HEK293 (cell line): ENCODE results near the gene SERP1.
A peak's percentile ranks its signal among the peaks of the same experiment; 100 is the strongest.

ENCODE experiments used
- ELK4 ChIP-seq: IDR thresholded peaks from 2 replicates; pipeline ENCODE4 v1.6.1; 2011; ENCODE audit warnings: mild to moderate bottlenecking, low read depth, low read length, borderline replicate concordance
- TCF7L2 ChIP-seq: IDR thresholded peaks from 2 replicates; pipeline ENCODE4 v1.6.1; 2011; ENCODE audit warnings: low read depth, mild to moderate bottlenecking, inconsistent platforms, low read length, moderate library complexity, borderline replicate concordance
- ZBTB49 ChIP-seq: fragments of 450-650 bp; formaldehyde crosslinking; IDR thresholded peaks from 2 replicates; pipeline ENCODE4 v1.5.1; 2016; ENCODE audit warnings: missing biosample characterization, missing genetic modification characterization, low read depth
- ZBTB8A ChIP-seq: fragments of 450-650 bp; formaldehyde crosslinking; IDR thresholded peaks from 2 replicates; pipeline ENCODE4 v1.5.1; 2016; ENCODE audit warnings: missing biosample characterization, missing genetic modification characterization
- ZFP69B ChIP-seq: fragments of 450-650 bp; formaldehyde crosslinking; IDR thresholded peaks from 2 replicates; pipeline ENCODE4 v1.5.1; 2016; ENCODE audit warnings: missing biosample characterization, missing genetic modification characterization
- ZNF324 ChIP-seq: fragments of 450-650 bp; formaldehyde crosslinking; IDR thresholded peaks from 2 replicates; pipeline ENCODE4 v1.5.1; 2016; ENCODE audit warnings: missing biosample characterization, missing genetic modification characterization
- ZNF785 ChIP-seq: fragments of 450-650 bp; formaldehyde crosslinking; IDR thresholded peaks from 2 replicates; pipeline ENCODE4 v1.5.1; 2016; ENCODE audit warnings: missing biosample characterization, missing genetic modification characterization
- TF ChIP-seq, protein P1 (sequence below): fragments of 450-650 bp; formaldehyde crosslinking; IDR thresholded peaks from 2 replicates; pipeline ENCODE4 v1.5.1; 2016; ENCODE audit warnings: missing biosample characterization, missing genetic modification characterization
- TF ChIP-seq, protein P2 (sequence below): fragments of 450-650 bp; formaldehyde crosslinking; IDR thresholded peaks from 2 replicates; pipeline ENCODE4 v1.5.1; 2016; ENCODE audit warnings: missing biosample characterization, missing genetic modification characterization

DNA sequence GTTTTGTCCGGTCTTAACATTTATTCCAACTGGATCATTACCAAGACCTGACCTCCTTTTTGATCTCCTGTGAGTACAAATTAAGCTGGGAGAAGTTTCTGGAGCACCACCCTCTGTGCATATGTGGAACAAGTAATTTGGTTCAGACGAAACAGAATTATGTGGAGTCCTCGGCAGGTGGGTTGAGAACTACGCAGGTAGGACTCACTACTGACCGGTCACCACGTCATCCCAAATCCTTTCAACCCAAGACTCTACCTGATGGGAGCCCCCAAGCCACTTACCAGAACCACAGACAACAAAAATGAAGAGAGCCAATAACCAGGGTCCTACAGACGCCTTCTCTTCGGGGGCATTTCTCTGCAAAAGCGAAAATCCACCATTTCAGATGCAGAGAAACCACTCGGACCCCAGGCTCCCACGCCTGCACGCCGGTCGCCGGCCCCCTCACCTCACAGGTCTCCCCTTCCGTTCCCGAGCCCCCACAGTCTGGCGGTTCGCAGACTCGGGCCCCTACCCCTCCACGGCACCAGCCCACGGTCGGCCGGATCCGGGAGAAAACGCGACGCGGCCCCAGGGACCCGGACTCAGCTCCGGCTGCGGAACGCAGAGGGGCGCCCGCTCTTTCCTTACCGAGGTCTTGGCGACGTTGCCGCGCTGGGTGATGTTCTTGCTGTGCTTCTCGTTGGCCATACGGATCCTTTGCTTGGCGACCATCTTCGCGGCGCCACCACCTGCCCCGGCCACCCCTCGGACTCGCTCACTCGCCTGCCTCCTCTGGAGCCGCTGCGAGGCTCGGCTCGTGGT, 674 bp downstream of the SERP1 start:
- TF ChIP-seq TCF7L2 (no peak), ZBTB8A (no peak), ZNF785 (tag by site-specific recombination) (no peak), ELK4 (no peak), ZNF324 (tag by site-specific recombination) (no peak), ZFP69B (tag by site-specific recombination) (no peak), ZBTB49 (tag by site-specific recombination) (no peak)
- TF ChIP-seq, protein P1, sequence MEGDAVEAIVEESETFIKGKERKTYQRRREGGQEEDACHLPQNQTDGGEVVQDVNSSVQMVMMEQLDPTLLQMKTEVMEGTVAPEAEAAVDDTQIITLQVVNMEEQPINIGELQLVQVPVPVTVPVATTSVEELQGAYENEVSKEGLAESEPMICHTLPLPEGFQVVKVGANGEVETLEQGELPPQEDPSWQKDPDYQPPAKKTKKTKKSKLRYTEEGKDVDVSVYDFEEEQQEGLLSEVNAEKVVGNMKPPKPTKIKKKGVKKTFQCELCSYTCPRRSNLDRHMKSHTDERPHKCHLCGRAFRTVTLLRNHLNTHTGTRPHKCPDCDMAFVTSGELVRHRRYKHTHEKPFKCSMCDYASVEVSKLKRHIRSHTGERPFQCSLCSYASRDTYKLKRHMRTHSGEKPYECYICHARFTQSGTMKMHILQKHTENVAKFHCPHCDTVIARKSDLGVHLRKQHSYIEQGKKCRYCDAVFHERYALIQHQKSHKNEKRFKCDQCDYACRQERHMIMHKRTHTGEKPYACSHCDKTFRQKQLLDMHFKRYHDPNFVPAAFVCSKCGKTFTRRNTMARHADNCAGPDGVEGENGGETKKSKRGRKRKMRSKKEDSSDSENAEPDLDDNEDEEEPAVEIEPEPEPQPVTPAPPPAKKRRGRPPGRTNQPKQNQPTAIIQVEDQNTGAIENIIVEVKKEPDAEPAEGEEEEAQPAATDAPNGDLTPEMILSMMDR (tag by site-specific recombination): peak; percentile 40
- TF ChIP-seq, protein P2, sequence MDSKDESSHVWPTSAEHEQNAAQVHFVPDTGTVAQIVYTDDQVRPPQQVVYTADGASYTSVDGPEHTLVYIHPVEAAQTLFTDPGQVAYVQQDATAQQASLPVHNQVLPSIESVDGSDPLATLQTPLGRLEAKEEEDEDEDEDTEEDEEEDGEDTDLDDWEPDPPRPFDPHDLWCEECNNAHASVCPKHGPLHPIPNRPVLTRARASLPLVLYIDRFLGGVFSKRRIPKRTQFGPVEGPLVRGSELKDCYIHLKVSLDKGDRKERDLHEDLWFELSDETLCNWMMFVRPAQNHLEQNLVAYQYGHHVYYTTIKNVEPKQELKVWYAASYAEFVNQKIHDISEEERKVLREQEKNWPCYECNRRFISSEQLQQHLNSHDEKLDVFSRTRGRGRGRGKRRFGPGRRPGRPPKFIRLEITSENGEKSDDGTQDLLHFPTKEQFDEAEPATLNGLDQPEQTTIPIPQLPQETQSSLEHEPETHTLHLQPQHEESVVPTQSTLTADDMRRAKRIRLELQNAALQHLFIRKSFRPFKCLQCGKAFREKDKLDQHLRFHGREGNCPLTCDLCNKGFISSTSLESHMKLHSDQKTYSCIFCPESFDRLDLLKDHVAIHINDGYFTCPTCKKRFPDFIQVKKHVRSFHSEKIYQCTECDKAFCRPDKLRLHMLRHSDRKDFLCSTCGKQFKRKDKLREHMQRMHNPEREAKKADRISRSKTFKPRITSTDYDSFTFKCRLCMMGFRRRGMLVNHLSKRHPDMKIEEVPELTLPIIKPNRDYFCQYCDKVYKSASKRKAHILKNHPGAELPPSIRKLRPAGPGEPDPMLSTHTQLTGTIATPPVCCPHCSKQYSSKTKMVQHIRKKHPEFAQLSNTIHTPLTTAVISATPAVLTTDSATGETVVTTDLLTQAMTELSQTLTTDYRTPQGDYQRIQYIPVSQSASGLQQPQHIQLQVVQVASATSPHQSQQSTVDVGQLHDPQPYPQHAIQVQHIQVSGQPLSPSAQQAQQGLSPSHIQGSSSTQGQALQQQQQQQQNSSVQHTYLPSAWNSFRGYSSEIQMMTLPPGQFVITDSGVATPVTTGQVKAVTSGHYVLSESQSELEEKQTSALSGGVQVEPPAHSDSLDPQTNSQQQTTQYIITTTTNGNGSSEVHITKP (tag by site-specific recombination): no peak
